ENCODE measurements around the gene RLF. TPM values are rescaled to one million over a fixed set of nuclear protein-coding genes. Genes with fewer than 3 reads are reported as not detected.
"Not testable (repeated sequence)": the region's sequence is repeated elsewhere in the genome, so short reads cannot be mapped to it uniquely, and the experiment has no call there.

RLF gene
- total RNA-seq, 2 donors from 2014 or later, result 23.6 to 26.1 TPM

DNA sequence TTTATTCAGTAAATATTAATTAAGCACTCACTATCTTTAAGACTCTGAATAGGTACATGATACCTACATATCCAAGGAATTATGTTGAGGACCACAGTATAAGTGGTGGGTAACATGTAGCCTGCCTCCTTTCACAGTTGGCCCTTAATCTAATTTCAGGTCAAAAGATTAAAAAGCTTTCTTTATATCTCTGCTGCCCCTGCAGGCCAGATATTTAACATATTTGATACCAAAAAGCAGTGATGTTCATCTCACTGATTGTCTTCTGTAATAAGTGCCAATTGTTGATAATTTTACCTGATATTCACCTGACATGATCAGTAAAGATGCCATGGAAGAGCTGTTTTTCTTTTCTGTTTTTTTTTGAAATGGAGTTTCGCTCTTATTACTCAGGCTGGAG, 36.5 kb downstream of the RLF start:
- DNase-seq (ENCODE audit: low spot score in 2 of 2) (no peak), ATAC-seq (no peak)
- no peaks in the 10 kb centered on the region for H3K9me3 Mint-ChIP-seq
- no peaks in the 10 kb centered on the region for H3K36me3 Mint-ChIP-seq
- H3K27ac Mint-ChIP-seq, result no peak overlapping the region

- no peak for DNase-seq (ENCODE audit: low spot score in 2 of 2)
- no peaks in the 10 kb centered on the region for H3K36me3 Mint-ChIP-seq
These were observed 37.9 kb downstream of the RLF start for GRCh38 chr1:40199126-40199525.

DNA sequence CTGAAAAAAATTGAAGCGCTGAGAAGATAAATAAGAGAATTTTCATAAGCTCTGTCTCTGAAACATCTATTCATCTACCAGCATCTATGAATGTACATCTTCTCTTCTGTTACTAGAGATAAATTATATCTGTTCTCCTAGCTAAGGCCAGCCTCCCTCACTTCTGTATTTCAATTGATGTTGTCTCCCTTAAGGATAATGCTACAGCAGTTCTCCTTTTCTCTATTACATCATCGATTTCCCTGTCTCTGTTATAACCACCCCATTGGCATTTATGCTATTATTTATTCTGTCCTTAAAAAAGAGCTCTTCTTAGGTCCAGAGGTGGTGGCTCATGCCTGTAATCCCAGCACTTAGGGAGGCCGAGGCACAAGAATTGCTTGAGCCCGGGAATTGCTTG, 43.7 kb downstream of the RLF start:
- no peak for ATAC-seq
- Mint-ChIP-seq H3K36me3 (peaks cover 6% of the 10 kb centered on the region in 2 donors), H3K27ac (no peak overlapping the region), H3K9me3 (no peaks in the 10 kb centered on the region)
- no peak for DNase-seq (ENCODE audit: low spot score in 2 of 2)

More at GRCh38 chr1:40199126-40199525, 37.9 kb downstream of the RLF start:
- no peaks in the 10 kb centered on the region for H3K9me3 Mint-ChIP-seq
- no peak overlapping the region for H3K27ac Mint-ChIP-seq
- ATAC-seq, result no peak

DNA sequence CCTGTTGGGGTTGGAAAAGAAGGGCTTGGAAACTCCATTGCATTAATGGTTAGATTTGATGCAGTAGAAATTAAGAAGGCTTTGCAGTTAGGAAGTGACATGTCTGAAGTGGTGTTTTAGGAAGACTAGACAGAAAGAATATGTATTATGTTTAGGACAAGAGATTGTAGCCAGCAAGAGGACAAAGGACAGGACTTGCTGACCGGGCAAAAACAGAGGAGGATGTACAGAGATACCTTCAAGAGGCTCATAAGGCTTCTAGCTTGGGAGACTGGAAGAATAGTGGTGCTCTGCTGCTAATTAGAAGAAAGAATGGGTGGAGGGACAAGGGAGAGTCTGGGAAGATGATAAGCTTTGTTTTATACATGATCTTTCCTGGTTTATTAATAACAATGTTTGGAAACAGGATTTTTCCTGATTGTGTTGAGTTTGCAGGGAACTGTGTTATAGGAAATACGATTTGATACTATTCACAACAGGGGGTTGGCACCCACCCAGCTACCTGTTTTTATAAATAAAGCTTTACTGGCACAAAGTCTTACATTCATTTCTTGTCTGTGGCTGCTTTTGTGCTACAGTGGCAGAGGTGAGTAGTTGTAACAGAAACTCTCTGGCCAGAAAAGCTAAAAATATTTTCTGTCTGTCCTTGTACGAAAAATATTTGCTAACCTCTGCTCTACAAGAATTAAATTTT, 49.5 kb downstream of the RLF start:
- no peaks in the 10 kb centered on the region for H3K9me3 Mint-ChIP-seq
- DNase-seq (ENCODE audit: low spot score in 2 of 2) (no peak), ATAC-seq (no peak)
- H3K27ac Mint-ChIP-seq, result peak overlapping the region in 1 of 2 donors; percentile 1
- H3K36me3 Mint-ChIP-seq, result peaks cover 3 to 4% of the 10 kb centered on the region in 2 donors

GRCh38 chr1:40218333-40218732, 57.1 kb downstream of the RLF start:
- DNase-seq (ENCODE audit: low spot score in 2 of 2), result no peak
- no peak for ATAC-seq
- H3K9me3 Mint-ChIP-seq, result no peaks in the 10 kb centered on the region
- no peak overlapping the region for H3K27ac Mint-ChIP-seq
- H3K36me3 Mint-ChIP-seq, result no peaks in the 10 kb centered on the region

DNA sequence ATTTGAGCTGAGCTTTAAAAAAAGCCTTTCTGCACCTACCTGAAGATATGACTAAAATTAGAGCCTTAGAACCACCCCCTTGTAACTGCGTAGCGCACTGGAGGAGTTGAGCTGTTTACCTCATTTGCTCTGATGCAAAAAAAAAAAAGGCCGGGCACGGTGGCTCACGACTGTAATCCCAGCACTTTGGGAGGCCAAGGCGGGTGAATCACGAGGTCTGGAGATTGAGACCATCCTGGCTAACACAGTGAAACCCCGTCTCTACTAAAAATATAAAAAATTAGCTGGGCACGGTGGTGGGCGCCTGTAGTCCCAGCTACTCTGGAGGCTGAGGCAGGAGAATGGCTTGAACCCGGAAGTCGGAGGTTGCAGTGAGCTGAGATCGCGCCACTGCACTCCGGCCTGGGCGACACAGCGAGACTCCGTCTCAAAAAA, 60.3 kb downstream of the RLF start:
- not testable (repeated sequence) for H3K36me3 Mint-ChIP-seq; H3K27ac Mint-ChIP-seq; H3K9me3 Mint-ChIP-seq; DNase-seq (ENCODE audit: low spot score in 2 of 2); ATAC-seq

GRCh38 chr1:40221977-40222772, 61.0 kb downstream of the RLF start:
- H3K9me3 Mint-ChIP-seq, result no peaks in the 10 kb centered on the region
- no peak for DNase-seq (ENCODE audit: low spot score in 2 of 2)
- H3K27ac Mint-ChIP-seq, result no peak overlapping the region
- ATAC-seq, result no peak
- peaks cover 0 to 6% of the 10 kb centered on the region in 2 donors for H3K36me3 Mint-ChIP-seq

DNA sequence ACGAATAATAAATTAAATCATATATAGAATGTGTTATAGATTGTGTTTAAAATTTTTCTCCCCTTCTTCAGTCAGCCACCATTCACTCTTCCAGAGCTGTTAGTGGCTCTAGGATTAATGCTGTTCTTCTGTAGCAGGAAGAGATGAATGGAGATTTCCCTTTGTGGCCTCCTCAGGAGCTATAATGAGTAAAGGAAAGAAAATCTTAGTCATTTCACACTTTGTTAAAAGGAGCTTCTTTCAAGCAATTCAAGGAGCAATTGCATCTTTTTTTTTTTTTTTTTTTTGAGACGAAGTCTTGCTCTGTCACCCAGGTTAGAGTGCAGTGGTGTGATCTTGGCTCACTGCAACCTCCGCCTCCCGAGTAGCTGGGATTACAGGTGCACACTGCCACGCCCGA, 62.9 kb downstream of the RLF start:
- H3K36me3 Mint-ChIP-seq, result peaks cover 0 to 6% of the 10 kb centered on the region in 2 donors
- no peak overlapping the region for H3K27ac Mint-ChIP-seq
- DNase-seq (ENCODE audit: low spot score in 2 of 2) (no peak), ATAC-seq (peak; percentile 95 to 97)
- H3K9me3 Mint-ChIP-seq, result no peaks in the 10 kb centered on the region

DNA sequence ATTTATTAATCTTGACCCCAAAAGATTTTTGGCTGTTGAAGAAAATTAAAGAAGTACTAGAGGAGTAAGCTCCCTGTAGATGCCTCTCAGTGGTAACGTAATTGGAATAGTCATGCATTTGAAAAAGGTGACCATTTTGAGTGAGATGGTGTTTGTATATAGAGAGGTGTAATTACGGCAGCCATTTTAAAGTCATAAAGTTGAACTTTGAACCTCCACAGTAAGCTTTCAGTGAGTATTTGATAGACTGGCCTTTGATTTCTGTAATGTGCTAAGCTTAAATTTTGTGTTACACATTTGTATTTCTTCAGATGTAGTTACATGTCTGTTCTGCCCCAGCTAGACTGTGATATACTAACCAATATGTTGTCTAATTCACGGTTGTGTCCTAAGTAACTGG, 65.0 kb downstream of the RLF start:
- no peak overlapping the region for H3K27ac Mint-ChIP-seq
- peaks cover 7 to 14% of the 10 kb centered on the region in 2 donors for H3K36me3 Mint-ChIP-seq
- no peak for ATAC-seq
- no peak for DNase-seq (ENCODE audit: low spot score in 2 of 2)
- no peaks in the 10 kb centered on the region for H3K9me3 Mint-ChIP-seq

DNA sequence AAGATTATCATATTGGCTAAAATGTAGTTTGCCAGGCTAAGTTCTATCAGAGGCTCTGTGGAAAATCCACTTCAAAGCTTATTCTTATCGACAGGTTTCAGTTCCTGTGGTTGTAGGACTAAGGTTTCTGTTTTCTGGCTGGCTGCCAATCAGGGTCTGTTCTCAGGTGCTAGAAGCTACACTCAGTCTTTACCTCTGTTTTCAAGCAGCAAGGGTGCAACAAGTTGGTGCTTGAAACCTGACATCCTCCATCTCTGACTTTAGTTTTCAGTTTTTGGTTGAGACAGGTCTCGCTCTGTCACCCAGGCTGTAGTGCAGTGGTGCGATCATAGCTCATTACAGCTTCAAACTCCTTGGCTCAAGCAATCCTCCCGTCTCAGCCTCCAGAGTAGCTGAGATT, 71.3 kb downstream of the RLF start:
- peaks cover 35 to 42% of the 10 kb centered on the region in 2 donors for H3K36me3 Mint-ChIP-seq
- ATAC-seq, result peak; percentile 95 to 96
- no peak overlapping the region for H3K27ac Mint-ChIP-seq

GRCh38 chr1:40239626-40240025, 78.4 kb downstream of the RLF start:
- Mint-ChIP-seq H3K36me3 (peaks cover 37 to 51% of the 10 kb centered on the region in 2 donors), H3K27ac (peak overlapping the region in 1 of 2 donors; percentile 64), H3K9me3 (peaks cover 0 to 6% of the 10 kb centered on the region in 2 donors)
- ATAC-seq (no peak), DNase-seq (ENCODE audit: low spot score in 2 of 2) (no peak)

More for the DNA sequence above, 71.3 kb downstream of the RLF start:
- peak in 1 of 2 donors; percentile 74 for DNase-seq (ENCODE audit: low spot score in 2 of 2)
- no peaks in the 10 kb centered on the region for H3K9me3 Mint-ChIP-seq

DNA sequence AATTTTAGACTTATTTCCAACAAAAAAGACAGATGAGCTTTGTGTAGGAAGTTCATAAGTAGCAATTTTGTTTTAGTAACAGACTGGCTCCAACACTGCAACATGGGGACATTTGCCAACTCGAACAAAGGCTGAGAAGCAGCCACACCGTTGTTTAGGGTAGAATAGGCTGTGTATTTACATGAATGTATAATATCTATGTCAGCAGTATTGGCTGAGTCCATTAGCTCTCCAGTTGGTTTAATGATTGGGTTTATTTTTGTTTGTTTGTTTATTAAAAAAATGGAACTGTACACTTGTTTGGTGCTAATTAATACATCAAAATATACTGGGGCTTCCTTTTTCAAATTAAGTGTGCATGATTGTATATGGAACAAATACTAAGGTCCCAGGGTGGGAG, 79.2 kb downstream of the RLF start:
- Mint-ChIP-seq H3K27ac (no peak overlapping the region), H3K9me3 (peaks cover 0 to 6% of the 10 kb centered on the region in 2 donors), H3K36me3 (peaks cover 37 to 50% of the 10 kb centered on the region in 2 donors)
- no peak for ATAC-seq
- DNase-seq (ENCODE audit: low spot score in 2 of 2), result no peak

GRCh38 chr1:40241362-40241761, 80.2 kb downstream of the RLF start:
- peaks cover 30 to 40% of the 10 kb centered on the region in 2 donors for H3K36me3 Mint-ChIP-seq

GRCh38 chr1:40243351-40243750, 82.2 kb downstream of the RLF start:
- DNase-seq (ENCODE audit: low spot score in 2 of 2) (no peak), ATAC-seq (no peak)
- peaks cover 0 to 6% of the 10 kb centered on the region in 2 donors for H3K9me3 Mint-ChIP-seq
- H3K27ac Mint-ChIP-seq, result no peak overlapping the region
- H3K36me3 Mint-ChIP-seq, result peaks cover 10 to 22% of the 10 kb centered on the region in 2 donors

More at GRCh38 chr1:40241362-40241761, 80.2 kb downstream of the RLF start:
- ATAC-seq, result peak; percentile 41 to 64
- DNase-seq (ENCODE audit: low spot score in 2 of 2), result no peak
- H3K9me3 Mint-ChIP-seq, result peaks cover 0 to 6% of the 10 kb centered on the region in 2 donors
- peak overlapping the region; percentile 80 to 93 for H3K27ac Mint-ChIP-seq

GRCh38 chr1:40244138-40244744, 83.1 kb downstream of the RLF start:
- Mint-ChIP-seq H3K27ac (peak overlapping the region in 1 of 2 donors; percentile 85), H3K36me3 (peaks cover 3 to 13% of the 10 kb centered on the region in 2 donors), H3K9me3 (peaks cover 0 to 1% of the 10 kb centered on the region in 2 donors)
- DNase-seq (ENCODE audit: low spot score in 2 of 2), result no peak
- ATAC-seq, result peak in 1 of 2 donors; percentile 63

- ATAC-seq (no peak), DNase-seq (ENCODE audit: low spot score in 2 of 2) (no peak)
- Mint-ChIP-seq H3K9me3 (no peaks in the 10 kb centered on the region), H3K36me3 (no peaks in the 10 kb centered on the region), H3K27ac (no peak overlapping the region)
These were observed 84.5 kb downstream of the RLF start for GRCh38 chr1:40245686-40246085.

DNA sequence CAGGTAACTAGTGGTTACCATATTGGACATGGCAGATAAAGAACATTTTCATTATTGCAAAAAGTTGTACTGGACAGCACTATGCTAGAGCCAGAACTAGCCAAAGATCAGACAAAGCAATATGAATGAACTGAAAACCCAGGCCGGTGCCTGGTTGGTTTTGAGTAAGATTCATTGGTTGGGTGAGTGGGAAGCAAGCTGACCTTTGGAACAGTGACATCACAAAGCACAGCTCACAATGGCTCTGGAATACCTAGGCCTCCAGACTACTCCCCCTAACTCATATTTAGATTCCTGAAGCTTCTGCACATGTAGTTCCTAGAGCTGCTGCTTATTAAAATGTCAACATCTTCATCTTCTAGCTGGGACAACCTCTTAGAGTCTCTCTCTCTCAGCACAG, 86.5 kb downstream of the RLF start, which contains the start of gene TMCO2:
Gene TMCO2 (plus strand): TSS at position 283 of the 400 bp plus-strand sequence. CDS start 57 bp downstream, at position 340.
- Mint-ChIP-seq H3K36me3 (no peaks in the 10 kb centered on the region), H3K9me3 (no peaks in the 10 kb centered on the region), H3K27ac (no peak within 1 kb of the TSS)
- DNase-seq (ENCODE audit: low spot score in 2 of 2) (no peak), ATAC-seq (no peak)
